SK-N-SH treated with all-trans-retinoic acid at 6 μM for 48 hours (cell line): ENCODE data around the gene RPL18.

ENCODE experiments used
- ARNTL ChIP-seq: fragments of 450-650 bp; formaldehyde crosslinking; IDR thresholded peaks from 2 replicates; pipeline ENCODE4 v1.5.0; 2020; ENCODE audit warnings: low read depth, mild to moderate bottlenecking, moderate library complexity, borderline replicate concordance
- BACH2 ChIP-seq: fragments of 250-450 bp; sonication (Bioruptor Pico); IDR thresholded peaks from 2 replicates; pipeline ENCODE4 v1.9.0; 2021; ENCODE audit warnings: mild to moderate bottlenecking, borderline replicate concordance
- OSR1 ChIP-seq: fragments of 250-450 bp; sonication (Bioruptor Pico); IDR thresholded peaks from 2 replicates; pipeline ENCODE4 v1.8.0; 2022; ENCODE audit warnings: moderate library complexity, mild to moderate bottlenecking, inconsistent platforms
- PATZ1 ChIP-seq: fragments of 250-450 bp; sonication (Bioruptor Pico); IDR thresholded peaks from 2 replicates; pipeline ENCODE4 v1.8.0; 2020; ENCODE audit warnings: mild to moderate bottlenecking, moderate library complexity, borderline replicate concordance
- PPARA ChIP-seq: fragments of 250-450 bp; sonication (Bioruptor Pico); IDR thresholded peaks from 2 replicates; pipeline ENCODE4 v1.5.0; 2020; ENCODE audit warnings: mild to moderate bottlenecking, borderline replicate concordance
- RARB ChIP-seq: fragments of 250-450 bp; sonication (Bioruptor Pico); IDR thresholded peaks from 2 replicates; pipeline ENCODE4 v1.8.0; 2021; ENCODE audit warnings: mild to moderate bottlenecking, moderate library complexity
- SNAI2 ChIP-seq: fragments of 250-450 bp; sonication (Bioruptor Pico); IDR thresholded peaks from 2 replicates; pipeline ENCODE4 v1.5.0; 2020; ENCODE audit warnings: mild to moderate bottlenecking, moderate library complexity
- TCF4 ChIP-seq: fragments of 250-450 bp; sonication (Bioruptor Pico); IDR thresholded peaks from 2 replicates; pipeline ENCODE4 v1.8.0; 2021; ENCODE audit warnings: mild to moderate bottlenecking, moderate library complexity, borderline replicate concordance
- TSHZ2 ChIP-seq: fragments of 250-450 bp; sonication (Bioruptor Pico); IDR thresholded peaks from 2 replicates; pipeline ENCODE4 v1.5.0; 2020; ENCODE audit warnings: mild to moderate bottlenecking, moderate library complexity
- ZC3H10 ChIP-seq: fragments of 250-450 bp; sonication (Bioruptor Pico); IDR thresholded peaks from 2 replicates; pipeline ENCODE4 v1.5.1; 2021; ENCODE audit warnings: mild to moderate bottlenecking, moderate library complexity
- ZFP30 ChIP-seq: fragments of 450-650 bp; formaldehyde crosslinking; IDR thresholded peaks from 2 replicates; pipeline ENCODE4 v1.5.0; 2022; ENCODE audit warnings: mild to moderate bottlenecking, moderate library complexity
- ZNF565 ChIP-seq: fragments of 450-650 bp; formaldehyde crosslinking; conservative IDR thresholded peaks from 2 replicates; pipeline ENCODE4 v1.5.0; 2020; ENCODE audit warnings: low read depth, mild to moderate bottlenecking, moderate library complexity
- ZNF70 ChIP-seq: fragments of 450-650 bp; formaldehyde crosslinking; IDR thresholded peaks from 2 replicates; pipeline ENCODE4 v1.5.0; 2020; ENCODE audit warnings: mild to moderate bottlenecking, moderate library complexity

GRCh38 chr19:48641850-48642249 is 22.9 kb upstream of the RPL18 start:
- TF ChIP-seq RARB (CRISPR knock-in tag) (no peak), ZNF70 (CRISPR knock-in tag) (no peak), TCF4 (no peak), PPARA (CRISPR knock-in tag) (no peak), OSR1 (CRISPR knock-in tag) (no peak), PATZ1 (CRISPR knock-in tag) (no peak), BACH2 (CRISPR knock-in tag) (no peak), ZFP30 (CRISPR knock-in tag) (no peak), TSHZ2 (CRISPR knock-in tag) (no peak), ZC3H10 (CRISPR knock-in tag) (no peak), SNAI2 (CRISPR knock-in tag) (no peak), ARNTL (no peak), ZNF565 (CRISPR knock-in tag) (no peak)
